ENCODE results near the gene CDC25C.

Gene CDC25C

DNA sequence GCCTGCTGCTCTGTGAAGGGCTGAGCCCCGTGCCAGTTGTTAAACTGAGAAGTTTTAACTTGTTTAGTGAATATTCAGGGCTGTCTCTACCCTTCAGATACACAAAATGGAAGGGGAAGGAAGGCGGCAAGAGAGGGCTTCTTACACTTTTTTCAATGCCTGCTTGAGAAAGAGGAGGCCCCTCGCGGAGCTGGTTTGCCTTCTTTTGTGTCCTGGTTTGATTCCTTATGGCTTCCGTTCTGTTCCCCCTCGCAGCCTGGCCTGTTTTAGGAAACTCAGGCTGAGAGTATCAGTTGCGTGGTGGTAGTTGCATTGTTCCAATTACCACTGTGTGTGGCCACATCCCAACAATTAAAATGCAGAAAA, 7.5 kb upstream of the CDC25C start:
- Histone ChIP-seq H3K36me3 (ENCODE audit: control insufficient read depth in 1 of 2, insufficient read depth in 2 of 2, low read depth in 1 of 2, low read length in 2 of 2) (peaks cover 13 to 37% of the 10 kb centered on the region in 2 experiments), H3K14ac (ENCODE audit: low read length in 2 of 2) (peak overlapping the region in 1 of 2 experiments; percentile 98), H2BK12ac (ENCODE audit: low read length in 2 of 2) (no peak overlapping the region), H3K9ac (ENCODE audit: low read length) (peak overlapping the region; percentile 100), H2BK120ac (ENCODE audit: low read depth, low read length) (no peak overlapping the region), H3K4me1 (ENCODE audit: control insufficient read depth, insufficient read depth, low read depth, low read length) (peaks cover 9% of the 10 kb centered on the region), H2AK5ac (ENCODE audit: low read length, severe bottlenecking) (peak overlapping the region; percentile 12), H2BK15ac (ENCODE audit: low read depth, poor library complexity, severe bottlenecking) (no peak overlapping the region), H3K23ac (ENCODE audit: low read length in 2 of 2) (no peak overlapping the region), H3K18ac (ENCODE audit: low read depth in 1 of 2, low read length in 2 of 2) (peak overlapping the region in 1 of 2 experiments; percentile 95), H3K27ac (ENCODE audit: low read length, poor library complexity, severe bottlenecking) (peak overlapping the region; percentile 0), H3K79me1 (replicated peaks; ENCODE audit: low read length, poor library complexity, severe bottlenecking) (peaks cover 5% of the 10 kb centered on the region), H3K4me3 (ENCODE audit: insufficient read depth in 1 of 2, low read depth in 1 of 2, low read length in 2 of 2) (peak overlapping the region; percentile 91 to 99), H3K4me2 (ENCODE audit: low read length, poor library complexity, severe bottlenecking) (peak overlapping the region; percentile 55), H3K4ac (ENCODE audit: low read depth in 1 of 2, low read length in 2 of 2) (peak overlapping the region in 1 of 2 experiments; percentile 98), H2AFZ (ENCODE audit: low read depth, low read length) (no peak overlapping the region), H3K9me3 (ENCODE audit: control insufficient read depth, low read length) (no peaks in the 10 kb centered on the region), H4K8ac (ENCODE audit: low read length) (peak overlapping the region; percentile 39), H3K27me3 (ENCODE audit: control insufficient read depth in 1 of 2, insufficient read depth in 1 of 2, low read length in 2 of 2) (no peaks in the 10 kb centered on the region), H2BK5ac (ENCODE audit: low read depth, low read length, poor library complexity, severe bottlenecking) (no peak overlapping the region), H4K91ac (ENCODE audit: low read length) (no peak overlapping the region)
- WGBS: 0% methylated on average over 7 of the region's 7 CpGs
- DNase-seq: peak; percentile 53

DNA sequence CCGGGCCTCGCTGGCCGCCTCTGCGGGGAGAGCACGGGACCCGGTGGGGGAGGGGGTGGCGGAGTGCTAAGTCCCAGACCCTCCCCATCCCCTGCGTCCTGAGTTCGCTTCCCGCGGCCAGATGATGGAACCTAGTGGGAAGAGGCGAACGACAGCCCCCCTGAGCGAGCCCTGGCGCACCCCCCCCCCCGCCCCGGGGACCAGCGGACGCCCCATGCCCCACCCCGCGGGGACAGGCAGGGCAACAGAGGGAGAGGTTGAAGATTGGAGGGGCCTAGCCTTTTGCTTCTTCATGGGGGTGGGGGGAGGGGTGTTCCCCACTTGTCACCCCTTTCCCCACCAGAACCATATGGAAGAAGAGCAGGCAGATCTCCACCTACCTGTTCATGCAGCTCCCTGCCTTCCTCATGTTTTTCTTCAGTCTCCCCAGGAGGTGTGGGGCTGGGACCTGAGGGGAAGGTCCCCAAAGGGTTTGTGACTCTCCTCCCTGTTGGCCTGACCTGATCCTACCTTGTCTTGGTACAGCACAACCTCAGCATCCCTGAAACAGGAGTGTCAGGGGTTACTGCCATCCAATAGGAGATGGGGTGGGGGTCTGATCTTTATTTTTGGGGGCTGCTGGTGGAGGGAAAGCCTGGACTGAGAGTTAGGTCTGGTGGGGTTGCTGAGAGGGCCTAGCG, 6.9 kb upstream of the CDC25C start:
- H3K4ac ChIP-seq (ENCODE audit: low read depth in 1 of 2, low read length in 2 of 2): peak overlapping the region in 1 of 2 experiments; percentile 98
- peak overlapping the region; percentile 91 to 99 for H3K4me3 ChIP-seq (ENCODE audit: insufficient read depth in 1 of 2, low read depth in 1 of 2, low read length in 2 of 2)
- H3K14ac ChIP-seq (ENCODE audit: low read length in 2 of 2): peak overlapping the region; percentile 45 to 98
- H3K4me1 ChIP-seq (ENCODE audit: control insufficient read depth, insufficient read depth, low read depth, low read length): peaks cover 9% of the 10 kb centered on the region
- peak overlapping the region; percentile 71 for H2BK120ac ChIP-seq (ENCODE audit: low read depth, low read length)
- no peak overlapping the region for H2BK5ac ChIP-seq (ENCODE audit: low read depth, low read length, poor library complexity, severe bottlenecking)
- H4K91ac ChIP-seq (ENCODE audit: low read length): peak overlapping the region; percentile 99
- H2AK5ac ChIP-seq (ENCODE audit: low read length, severe bottlenecking): no peak overlapping the region
- no peaks in the 10 kb centered on the region for H3K27me3 ChIP-seq (ENCODE audit: control insufficient read depth in 1 of 2, insufficient read depth in 1 of 2, low read length in 2 of 2)
- H3K4me2 ChIP-seq (ENCODE audit: low read length, poor library complexity, severe bottlenecking): peak overlapping the region; percentile 55
- under 1% methylated on average over 16 of the region's 22 CpGs for WGBS
- no peak overlapping the region for H2AFZ ChIP-seq (ENCODE audit: low read depth, low read length)
- peak overlapping the region; percentile 71 for H2BK15ac ChIP-seq (ENCODE audit: low read depth, poor library complexity, severe bottlenecking)
- peak overlapping the region in 1 of 2 experiments; percentile 86 for H2BK12ac ChIP-seq (ENCODE audit: low read length in 2 of 2)
- peaks cover 5% of the 10 kb centered on the region for H3K79me1 ChIP-seq (replicated peaks; ENCODE audit: low read length, poor library complexity, severe bottlenecking)
- peak overlapping the region in 1 of 2 experiments; percentile 95 for H3K18ac ChIP-seq (ENCODE audit: low read depth in 1 of 2, low read length in 2 of 2)
- H3K36me3 ChIP-seq (ENCODE audit: control insufficient read depth in 1 of 2, insufficient read depth in 2 of 2, low read depth in 1 of 2, low read length in 2 of 2): peaks cover 11 to 32% of the 10 kb centered on the region in 2 experiments
- no peaks in the 10 kb centered on the region for H3K9me3 ChIP-seq (ENCODE audit: control insufficient read depth, low read length)
- DNase-seq: peak; percentile 25
- peak overlapping the region; percentile 17 for H4K8ac ChIP-seq (ENCODE audit: low read length)
- H3K9ac ChIP-seq (ENCODE audit: low read length): peak overlapping the region; percentile 100
- H3K23ac ChIP-seq (ENCODE audit: low read length in 2 of 2): peak overlapping the region in 1 of 2 experiments; percentile 46
- peak overlapping the region; percentile 0 for H3K27ac ChIP-seq (ENCODE audit: low read length, poor library complexity, severe bottlenecking)

DNA sequence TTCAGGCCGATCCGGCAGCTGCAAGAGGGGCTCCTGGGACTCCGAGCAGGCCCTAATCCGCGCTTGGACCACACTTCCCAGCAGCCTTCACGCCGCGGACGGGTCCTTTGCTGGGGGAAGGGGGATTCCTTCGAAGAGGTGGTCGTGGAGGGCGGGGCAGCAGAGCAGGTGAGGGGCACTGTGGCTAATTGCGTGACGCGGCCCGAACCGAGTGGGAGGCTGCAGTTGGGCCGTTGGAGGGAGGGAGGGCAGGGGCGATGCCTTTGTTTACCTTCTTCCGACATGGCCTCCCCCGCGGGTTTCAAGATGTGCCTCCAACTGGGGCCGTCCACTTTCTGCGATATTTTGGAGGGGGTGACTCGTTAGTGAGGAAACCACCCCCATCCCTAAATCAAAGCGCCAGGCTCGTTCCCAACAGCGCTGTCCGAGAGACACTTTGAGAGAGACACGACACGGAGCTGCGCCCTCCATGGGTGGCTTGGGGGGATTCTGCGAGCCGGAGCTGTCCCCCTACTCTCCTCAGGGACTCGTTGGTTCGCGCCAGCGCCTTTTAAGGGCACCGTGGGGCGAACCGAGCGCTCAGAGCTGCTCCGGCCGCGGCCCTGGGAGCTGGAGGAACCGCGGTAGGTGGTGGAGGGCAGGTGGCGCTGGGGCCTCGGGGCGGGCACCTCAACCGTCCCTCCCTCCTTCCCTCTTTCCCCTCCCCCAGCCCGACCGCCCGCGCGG, 6.2 kb upstream of the CDC25C start, which contains the start of gene FAM53C:
FAM53C (plus strand) TSS at position 582 of the 726 bp plus-strand sequence. CDS start 3,070 bp downstream, outside the sequence.
- Histone ChIP-seq H3K79me1 (replicated peaks; ENCODE audit: low read length, poor library complexity, severe bottlenecking) (peaks cover 5% of the 10 kb centered on the region), H3K36me3 (ENCODE audit: control insufficient read depth in 1 of 2, insufficient read depth in 2 of 2, low read depth in 1 of 2, low read length in 2 of 2) (peaks cover 9 to 26% of the 10 kb centered on the region in 2 experiments), H3K14ac (ENCODE audit: low read length in 2 of 2) (peak within 1 kb of the TSS; percentile 45 to 99), H3K9ac (ENCODE audit: low read length) (peak within 1 kb of the TSS; percentile 100), H3K4me1 (ENCODE audit: control insufficient read depth, insufficient read depth, low read depth, low read length) (peaks cover 9% of the 10 kb centered on the region), H2AK5ac (ENCODE audit: low read length, severe bottlenecking) (no peak within 1 kb of the TSS), H2BK120ac (ENCODE audit: low read depth, low read length) (peak within 1 kb of the TSS; percentile 97), H3K23ac (ENCODE audit: low read length in 2 of 2) (peak within 1 kb of the TSS in 1 of 2 experiments; percentile 98), H3K4ac (ENCODE audit: low read depth in 1 of 2, low read length in 2 of 2) (peak within 1 kb of the TSS; percentile 10 to 100), H4K91ac (ENCODE audit: low read length) (peak within 1 kb of the TSS; percentile 99), H2BK12ac (ENCODE audit: low read length in 2 of 2) (peak within 1 kb of the TSS; percentile 23 to 100), H3K27me3 (ENCODE audit: control insufficient read depth in 1 of 2, insufficient read depth in 1 of 2, low read length in 2 of 2) (no peaks in the 10 kb centered on the region), H2AFZ (ENCODE audit: low read depth, low read length) (peak within 1 kb of the TSS; percentile 92), H2BK15ac (ENCODE audit: low read depth, poor library complexity, severe bottlenecking) (peak within 1 kb of the TSS; percentile 95), H3K27ac (ENCODE audit: low read length, poor library complexity, severe bottlenecking) (peak within 1 kb of the TSS; percentile 83), H3K9me3 (ENCODE audit: control insufficient read depth, low read length) (no peaks in the 10 kb centered on the region), H2BK5ac (ENCODE audit: low read depth, low read length, poor library complexity, severe bottlenecking) (peak within 1 kb of the TSS; percentile 100), H4K8ac (ENCODE audit: low read length) (peak within 1 kb of the TSS; percentile 99), H3K18ac (ENCODE audit: low read depth in 1 of 2, low read length in 2 of 2) (peak within 1 kb of the TSS; percentile 88 to 100), H3K4me3 (ENCODE audit: insufficient read depth in 1 of 2, low read depth in 1 of 2, low read length in 2 of 2) (peak within 1 kb of the TSS; percentile 91 to 99), H3K4me2 (ENCODE audit: low read length, poor library complexity, severe bottlenecking) (peak within 1 kb of the TSS; percentile 62)
- peak; percentile 95 for DNase-seq
- WGBS: under 1% methylated on average over 48 of the region's 56 CpGs

Measured in mesenchymal stem cell (in vitro differentiated cells and primary cell).